Right lobe of liver (tissue), 4 donors: ENCODE data around the gene FTL.

Source experiments
- POLR2A ChIP-seq: fragments of 450-650 bp; IDR thresholded peaks from one replicate; pipeline ENCODE4 v1.6.1; 2017; ENCODE audit warnings: antibody characterized with exemption, mild to moderate bottlenecking
- TF ChIP-seq, protein P1 (sequence below), 4 donors: fragments of 200-600 bp in 3 of 4; fragments of 450-650 bp in 1 of 4; IDR thresholded peaks; one replicate each; pipeline versions ENCODE4 v1.5.1 to v1.8.0; 2016 to 2022; ENCODE audit warnings: antibody characterized with exemption in 4 of 4, mild to moderate bottlenecking in 2 of 4
- donor health status: DM: no; HTN: no; CAD: no.
- donor health status: DM: no; HTN: no; CAD: no.
- donor health status: DM: no; HTN: yes; CAD: no.

DNA sequence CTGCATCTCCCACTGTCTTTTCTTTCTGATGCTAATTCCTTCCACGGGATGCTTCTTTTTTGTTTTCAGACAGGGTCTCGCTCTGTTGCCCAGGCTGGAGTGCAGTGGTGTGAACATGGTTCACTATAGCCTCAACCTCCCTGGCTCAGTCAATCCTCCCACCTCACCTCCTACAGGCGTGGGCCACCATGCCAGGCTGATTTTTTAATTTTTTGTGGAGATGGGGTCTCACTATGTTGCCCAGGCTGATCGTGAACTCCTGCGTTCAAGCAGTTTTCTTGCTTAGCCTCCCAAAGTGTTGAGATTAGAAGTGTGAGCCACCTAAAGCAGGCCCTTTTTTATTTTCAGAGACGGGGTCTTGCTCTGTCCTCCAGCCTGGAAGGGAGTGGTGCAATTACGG lies 23.2 kb downstream of the FTL start:
- TF ChIP-seq, protein P1, sequence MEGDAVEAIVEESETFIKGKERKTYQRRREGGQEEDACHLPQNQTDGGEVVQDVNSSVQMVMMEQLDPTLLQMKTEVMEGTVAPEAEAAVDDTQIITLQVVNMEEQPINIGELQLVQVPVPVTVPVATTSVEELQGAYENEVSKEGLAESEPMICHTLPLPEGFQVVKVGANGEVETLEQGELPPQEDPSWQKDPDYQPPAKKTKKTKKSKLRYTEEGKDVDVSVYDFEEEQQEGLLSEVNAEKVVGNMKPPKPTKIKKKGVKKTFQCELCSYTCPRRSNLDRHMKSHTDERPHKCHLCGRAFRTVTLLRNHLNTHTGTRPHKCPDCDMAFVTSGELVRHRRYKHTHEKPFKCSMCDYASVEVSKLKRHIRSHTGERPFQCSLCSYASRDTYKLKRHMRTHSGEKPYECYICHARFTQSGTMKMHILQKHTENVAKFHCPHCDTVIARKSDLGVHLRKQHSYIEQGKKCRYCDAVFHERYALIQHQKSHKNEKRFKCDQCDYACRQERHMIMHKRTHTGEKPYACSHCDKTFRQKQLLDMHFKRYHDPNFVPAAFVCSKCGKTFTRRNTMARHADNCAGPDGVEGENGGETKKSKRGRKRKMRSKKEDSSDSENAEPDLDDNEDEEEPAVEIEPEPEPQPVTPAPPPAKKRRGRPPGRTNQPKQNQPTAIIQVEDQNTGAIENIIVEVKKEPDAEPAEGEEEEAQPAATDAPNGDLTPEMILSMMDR (IDR thresholded peaks at IDR 0.05): no peak
- TF ChIP-seq POLR2A: no peak
